ENCODE data around the gene COQ6.
A peak's percentile ranks its signal among the peaks of the same experiment; 100 is the strongest.
"Not testable (repeated sequence)": the region's sequence is repeated elsewhere in the genome, so short reads cannot be mapped to it uniquely, and the experiment has no call there.

The COQ6 gene

GRCh38 chr14:73949752-73950734, at the start of gene COQ6, which contains the start of gene FAM161B:
Gene COQ6, plus strand, starts transcription at chr14:73950302. Its CDS starts 31 bp downstream, at chr14:73950333.
Gene FAM161B, minus strand, starts transcription at chr14:73950094. Its CDS starts 68 bp downstream, at chr14:73950026.
- peak; percentile 87 to 90 for DNase-seq (ENCODE audit: low read depth in 2 of 2)

GRCh38 chr14:73903028-73903427, 47.1 kb upstream of the COQ6 start:
- no peak for DNase-seq (ENCODE audit: low read depth in 2 of 2)

DNA sequence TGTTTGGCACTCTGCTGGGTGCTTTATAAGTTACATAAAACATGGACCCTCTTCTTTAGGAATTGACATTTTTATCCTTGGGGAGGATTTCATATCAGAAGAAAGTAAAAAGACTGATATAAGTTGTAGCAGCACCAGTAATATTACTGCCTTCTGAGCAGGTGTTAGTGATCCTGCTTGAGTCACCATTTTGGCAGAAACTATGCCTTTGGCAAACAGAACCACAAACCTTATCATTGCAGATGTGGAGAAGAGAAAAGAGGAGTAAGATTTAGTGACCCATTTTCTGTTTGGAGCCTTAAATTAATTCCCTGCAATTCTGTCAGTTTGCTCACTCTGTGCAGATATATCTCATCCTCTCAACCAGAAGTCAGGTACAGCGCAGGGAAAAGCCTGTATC, 40.4 kb upstream of the COQ6 start:
- no peak for DNase-seq (ENCODE audit: low read depth in 2 of 2)

- no peak for DNase-seq (ENCODE audit: low read depth in 2 of 2)
Observed at GRCh38 chr14:73913256-73913655, 36.8 kb upstream of the COQ6 start.

DNA sequence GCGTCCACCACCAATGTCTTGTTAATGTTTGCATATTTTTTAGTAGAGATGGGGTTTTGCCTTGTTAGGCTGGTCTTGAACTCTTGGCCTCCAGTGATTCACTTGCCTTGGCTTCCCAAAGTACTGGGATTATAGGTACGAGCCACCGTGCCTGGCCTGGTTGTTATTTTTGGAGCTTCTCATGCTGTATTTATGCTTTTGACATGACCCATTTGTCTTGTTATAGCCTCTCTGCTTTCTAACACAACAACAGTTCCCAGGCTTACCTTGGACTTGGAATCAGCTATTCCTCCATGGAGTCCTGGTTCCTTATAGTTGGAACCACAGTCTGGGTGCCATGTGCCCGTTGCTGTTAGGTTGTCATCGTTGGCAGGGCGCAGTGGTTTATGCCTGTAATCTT, 33.8 kb upstream of the COQ6 start:
- DNase-seq (ENCODE audit: low read depth in 2 of 2) = no peak

DNA sequence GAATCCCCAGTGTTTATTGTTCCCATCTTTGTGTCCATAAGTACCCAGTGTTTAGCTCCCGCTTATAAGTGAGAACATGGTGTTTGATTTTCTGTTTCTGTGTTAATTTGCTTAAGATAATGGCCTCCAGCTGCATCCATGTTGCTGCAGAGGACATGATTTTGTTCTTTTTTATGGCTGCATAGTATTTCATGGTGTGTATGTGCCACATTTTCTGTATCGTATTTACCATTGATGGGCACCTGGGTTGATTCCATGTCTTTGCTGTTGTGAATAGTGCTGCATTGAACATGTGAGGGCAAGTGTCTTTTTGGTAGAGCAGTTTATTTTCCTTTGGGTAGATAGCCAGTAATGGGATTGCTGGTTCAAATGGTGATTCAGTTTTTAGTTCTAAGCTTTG, 30.6 kb upstream of the COQ6 start:
- DNase-seq (ENCODE audit: low read depth in 2 of 2) = not testable (repeated sequence)

DNA sequence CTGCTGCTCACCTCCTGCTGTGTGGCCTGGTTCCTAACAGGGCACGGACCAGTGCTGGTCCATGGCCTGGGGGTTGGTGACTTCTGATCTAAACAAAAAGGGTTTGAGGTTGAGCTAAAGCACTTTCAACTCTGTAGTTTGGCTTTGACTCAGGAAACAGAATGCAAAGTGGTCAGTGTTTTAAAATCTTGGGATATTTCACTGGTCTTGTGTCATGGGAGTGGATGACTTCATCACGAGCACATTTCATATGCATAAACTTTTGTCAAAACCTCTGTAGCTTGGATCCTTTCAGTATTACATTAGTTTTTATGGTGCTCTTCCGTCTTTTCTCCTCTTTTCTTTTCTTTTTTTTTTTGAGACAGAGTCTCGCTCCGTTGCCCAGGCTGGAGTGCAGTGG, 25.8 kb upstream of the COQ6 start:
- no peak for DNase-seq (ENCODE audit: low read depth in 2 of 2)

- no peak for DNase-seq (ENCODE audit: low read depth in 2 of 2)
Observed at GRCh38 chr14:73935666-73936065, 14.4 kb upstream of the COQ6 start.

DNA sequence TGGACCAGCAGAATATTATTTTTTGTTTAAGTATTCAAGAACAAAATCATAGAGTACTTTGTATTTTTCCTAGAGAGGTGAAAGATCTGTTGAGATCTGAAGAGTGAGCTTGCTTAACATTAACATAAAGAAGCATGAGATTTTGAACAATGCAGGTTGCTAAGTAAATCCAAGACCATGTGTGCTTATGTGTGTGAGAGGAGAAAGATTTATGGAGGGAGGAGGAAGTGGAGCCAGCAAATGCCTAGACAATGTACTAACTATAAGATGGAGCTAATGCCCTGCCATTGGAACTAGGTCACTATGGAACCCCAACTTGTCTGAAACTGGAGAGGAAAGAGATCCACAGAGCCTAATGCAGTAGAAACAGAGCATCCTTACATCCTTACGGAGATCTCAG, 13.6 kb upstream of the COQ6 start:
- no peak for DNase-seq (ENCODE audit: low read depth in 2 of 2)

DNA sequence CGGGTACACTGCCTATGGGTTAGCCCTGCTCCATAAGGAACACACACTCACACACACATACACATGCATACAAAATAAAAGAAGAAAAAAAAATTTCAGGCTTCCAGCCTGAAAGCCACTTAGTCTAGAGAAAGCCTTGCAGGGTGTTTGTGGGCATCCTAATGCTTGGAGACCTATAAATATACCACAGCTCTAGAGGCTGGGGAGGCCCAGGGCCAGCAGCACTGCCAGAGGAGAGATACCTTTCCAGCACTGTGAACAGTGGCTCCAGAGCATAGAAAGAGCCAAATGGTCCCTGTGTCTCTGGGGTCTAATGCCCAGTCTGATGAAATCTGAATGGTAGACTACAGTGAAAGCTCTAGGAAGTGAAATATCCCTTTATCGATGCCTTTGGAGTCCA, 13.1 kb upstream of the COQ6 start:
- DNase-seq (ENCODE audit: low read depth in 2 of 2) = no peak

DNA sequence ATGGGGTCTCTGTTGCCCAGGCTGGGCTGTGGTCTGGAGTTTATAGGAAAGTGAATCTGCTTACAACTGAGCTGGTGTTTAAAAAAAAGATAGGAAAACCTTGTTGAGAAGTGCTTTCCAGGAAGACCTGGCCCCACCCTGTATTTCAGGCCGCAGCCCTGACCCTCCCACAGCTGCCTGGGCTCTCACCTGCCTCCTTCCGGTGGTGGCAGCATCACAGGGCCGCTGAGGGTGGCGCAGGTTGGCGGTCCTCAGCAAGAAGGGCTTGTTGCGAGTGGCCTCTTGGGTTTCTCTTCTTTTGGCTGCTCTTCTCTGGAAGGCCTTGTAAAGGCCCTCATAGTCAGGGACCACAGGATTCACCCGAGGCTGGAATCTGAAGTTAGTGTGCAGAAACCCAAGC, 7.9 kb upstream of the COQ6 start:
- no peak for DNase-seq (ENCODE audit: low read depth in 2 of 2)

DNA sequence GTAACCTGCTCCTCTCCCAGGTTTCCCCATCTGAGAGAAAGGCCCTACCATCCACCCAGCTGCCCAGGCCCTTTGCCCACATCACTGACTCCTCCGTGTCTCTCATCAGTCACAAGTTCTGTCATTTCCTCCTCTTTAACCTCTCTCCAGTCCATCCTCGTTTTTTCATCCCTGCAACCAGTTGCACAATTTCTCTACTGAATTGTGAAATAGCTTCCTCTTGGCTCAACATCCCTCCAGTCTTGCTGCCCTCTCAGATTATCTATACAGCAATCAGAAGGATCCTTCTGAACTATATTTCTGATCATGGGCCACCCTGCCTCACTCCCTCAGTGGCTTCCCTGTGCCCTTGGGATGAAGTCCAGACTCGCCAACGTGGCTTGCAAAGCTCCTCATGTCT, 7.0 kb upstream of the COQ6 start:
- no peak for DNase-seq (ENCODE audit: low read depth in 2 of 2)

DNA sequence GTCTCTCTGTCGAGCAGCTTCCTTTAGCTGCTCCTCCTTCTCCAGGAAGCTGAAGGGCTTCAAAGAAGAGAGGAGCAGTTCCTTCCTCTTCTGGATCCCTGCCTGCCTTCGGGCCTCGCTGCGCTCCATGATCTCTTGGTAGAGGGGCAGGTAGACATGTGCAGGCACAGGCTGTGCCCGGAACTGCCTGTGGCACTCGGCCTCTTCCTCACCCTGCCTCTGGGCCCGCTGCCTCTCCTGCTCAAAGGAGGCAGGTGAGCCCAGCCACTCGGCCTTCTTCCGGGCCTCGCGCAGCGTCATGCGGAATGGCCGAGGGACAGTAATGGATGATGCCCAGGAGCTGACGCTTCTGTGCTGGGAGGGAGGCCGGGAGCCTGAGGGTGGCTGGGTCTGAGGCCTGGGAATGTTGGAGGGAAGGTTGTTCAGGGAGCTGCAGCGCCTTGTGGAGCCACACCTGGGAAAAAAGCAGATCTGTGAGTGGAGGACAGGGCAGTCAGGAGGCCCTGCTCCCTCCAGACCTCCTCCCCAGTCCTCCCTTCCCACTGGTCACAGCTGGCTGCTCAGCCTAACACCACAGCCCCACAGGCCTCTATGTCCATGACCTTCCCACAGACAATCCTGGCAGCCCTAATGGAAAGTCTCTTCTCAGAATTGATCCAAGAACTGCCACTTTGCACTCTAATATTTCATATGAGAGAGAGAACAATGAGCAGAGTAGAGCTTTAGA, 5.5 kb upstream of the COQ6 start:
- no peak for DNase-seq (ENCODE audit: low read depth in 2 of 2)

DNA sequence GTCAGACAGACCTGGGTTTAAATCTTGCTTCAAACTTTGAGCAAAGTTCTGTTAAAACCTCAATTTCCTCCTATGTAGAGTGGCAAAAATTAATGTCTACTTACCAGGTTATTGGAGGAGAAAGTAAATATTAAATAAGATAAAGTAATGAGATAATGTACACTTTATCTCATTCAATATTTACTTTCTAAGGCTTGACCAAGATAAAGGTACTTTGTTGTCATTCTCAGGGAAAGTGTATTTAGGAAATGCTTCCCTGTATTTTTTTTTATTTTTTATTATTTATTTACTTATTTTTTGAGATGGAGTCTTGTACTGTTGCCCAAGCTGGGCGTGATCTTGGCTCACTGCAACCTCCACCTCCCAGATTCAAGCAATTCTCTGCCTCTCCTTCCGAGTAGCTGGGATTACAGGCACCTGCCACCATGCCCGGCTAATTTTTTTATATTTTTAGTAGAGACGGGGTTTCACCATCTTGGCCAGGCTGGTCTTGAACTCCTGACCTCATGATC, 4.9 kb upstream of the COQ6 start:
- no peak for DNase-seq (ENCODE audit: low read depth in 2 of 2)

DNA sequence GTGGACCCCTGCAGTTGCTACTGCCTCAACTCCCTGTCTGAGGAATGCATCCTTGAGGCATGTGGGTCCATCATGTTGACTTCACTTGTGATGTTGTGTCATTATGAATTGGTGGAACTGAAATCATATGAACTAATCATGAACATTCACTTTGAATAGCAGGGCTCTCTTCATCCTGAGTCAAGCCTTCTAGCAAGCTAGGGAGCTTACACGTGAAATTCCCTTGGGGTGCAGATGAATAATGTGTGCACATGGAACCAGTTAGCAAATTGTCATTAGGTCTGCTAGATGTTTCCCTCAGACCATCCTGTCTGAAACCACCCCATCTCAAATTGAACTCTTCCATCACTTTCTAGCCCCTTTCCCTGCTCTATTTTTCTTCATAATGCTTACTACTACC, 3.6 kb downstream of the COQ6 start:
- DNase-seq (ENCODE audit: low read depth in 2 of 2) = no peak

DNA sequence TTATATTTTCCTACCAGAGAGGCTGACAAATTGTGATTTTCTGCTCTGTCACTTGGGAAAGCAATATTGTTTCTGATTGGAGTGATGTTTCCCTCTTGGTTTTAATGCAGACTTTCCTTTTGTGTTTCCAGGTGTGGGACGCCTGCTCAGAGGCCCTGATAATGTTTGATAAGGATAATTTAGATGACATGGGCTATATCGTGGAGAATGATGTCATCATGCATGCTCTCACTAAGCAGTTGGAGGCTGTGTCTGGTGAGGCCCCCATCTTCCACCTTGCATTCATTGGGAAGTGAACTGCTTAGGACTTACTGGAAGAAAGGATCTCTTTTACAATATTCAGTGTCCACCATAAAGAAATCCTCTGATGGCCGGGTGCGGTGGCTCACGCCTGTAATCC, 5.6 kb downstream of the COQ6 start:
- DNase-seq (ENCODE audit: low read depth in 2 of 2) = no peak

GRCh38 chr14:73958591-73958990, 8.5 kb downstream of the COQ6 start:
- no peak for DNase-seq (ENCODE audit: low read depth in 2 of 2)

GRCh38 chr14:73961192-73961591, 11.1 kb downstream of the COQ6 start:
- DNase-seq (ENCODE audit: low read depth in 2 of 2) = no peak

DNA sequence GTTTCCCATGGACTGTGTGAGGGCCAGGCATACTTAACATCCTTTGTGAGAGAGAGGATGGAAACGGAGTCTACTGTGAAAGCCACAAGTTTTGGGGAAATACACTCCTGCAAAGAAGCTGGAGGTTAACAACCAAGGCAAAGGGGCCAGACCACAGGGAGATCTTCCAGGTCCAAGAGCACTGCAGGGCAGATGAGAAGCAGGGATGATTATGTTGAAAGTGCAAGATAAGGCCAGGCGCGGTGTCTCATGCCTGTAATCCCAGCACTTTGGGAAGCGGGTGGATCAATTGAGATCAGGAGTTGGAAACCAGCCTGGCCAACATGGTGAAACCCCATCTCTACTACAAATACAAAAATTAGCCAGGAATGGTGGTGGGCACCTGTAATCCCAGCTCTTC, 15.1 kb downstream of the COQ6 start:
- no peak for DNase-seq (ENCODE audit: low read depth in 2 of 2)

DNA sequence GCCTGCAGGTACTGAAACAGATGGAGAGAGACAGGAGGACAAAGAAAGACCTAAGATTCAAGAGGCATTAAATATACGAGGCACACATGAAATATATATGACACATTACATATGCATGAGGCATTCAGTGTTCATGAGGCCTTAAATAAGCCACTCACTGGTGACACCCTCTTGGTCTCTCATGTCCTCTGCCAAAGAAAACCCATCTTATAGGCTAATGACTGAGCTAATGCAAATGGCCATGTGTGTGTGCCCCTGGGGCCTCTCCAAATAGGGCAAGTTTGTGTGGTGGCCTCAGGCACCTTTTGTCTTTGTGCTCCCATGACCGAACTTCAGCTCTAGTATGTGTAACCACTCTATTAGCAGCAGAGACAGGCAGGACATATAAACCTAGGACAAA, 18.8 kb downstream of the COQ6 start:
- no peak for DNase-seq (ENCODE audit: low read depth in 2 of 2)

DNA sequence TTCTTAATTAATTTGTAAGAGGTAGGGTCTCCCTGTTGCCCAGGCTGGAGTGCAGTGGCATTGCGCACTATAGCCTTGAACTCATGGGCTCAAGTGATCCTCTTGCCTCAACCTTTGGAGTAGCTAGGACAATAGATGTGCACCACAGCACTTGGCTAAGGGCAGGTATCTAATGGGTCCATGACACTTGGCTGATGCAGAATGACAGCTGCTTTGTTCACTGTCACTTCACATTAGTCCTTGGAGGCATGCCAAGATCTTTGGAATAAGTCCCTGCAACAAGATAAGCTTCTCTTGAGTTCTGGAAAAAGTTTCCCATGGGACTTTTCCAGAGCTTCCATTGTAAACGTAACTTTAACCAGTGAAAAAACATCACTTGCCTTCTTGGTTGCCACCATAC, 23.4 kb downstream of the COQ6 start:
- no peak for DNase-seq (ENCODE audit: low read depth in 2 of 2)

GRCh38 chr14:73976125-73976524, 26.0 kb downstream of the COQ6 start:
- DNase-seq (ENCODE audit: low read depth in 2 of 2) = no peak

DNA sequence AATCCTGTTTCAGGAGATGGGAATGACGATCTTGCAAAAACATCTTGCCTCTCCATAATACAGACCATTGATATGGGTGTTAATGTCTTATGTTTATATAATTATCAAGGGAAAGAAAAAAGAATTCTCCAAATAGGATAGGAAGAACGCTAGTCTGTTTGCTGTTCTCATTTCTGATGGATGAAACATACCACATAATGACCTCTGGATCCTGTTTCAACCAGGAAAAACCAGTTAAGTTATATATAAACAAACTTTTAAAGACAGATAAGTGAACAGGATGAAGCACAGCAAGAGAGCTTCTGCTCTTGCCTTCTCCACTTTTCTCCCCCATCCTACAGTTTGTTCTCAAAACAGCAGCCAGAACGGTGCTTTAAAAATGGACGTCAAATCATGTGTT, 27.8 kb downstream of the COQ6 start:
- DNase-seq (ENCODE audit: low read depth in 2 of 2) = no peak
